ENCODE data around the gene MRNIP.
A peak's percentile ranks its signal among the peaks of the same experiment; 100 is the strongest.

MRNIP gene

GRCh38 chr5:179860301-179860700 lies 1.7 kb upstream of the MRNIP start:
- TF ChIP-seq ESRRG (CRISPR knock-in tag; IDR thresholded peaks at IDR 0.05) = no peak
- no peak for ATAC-seq

DNA sequence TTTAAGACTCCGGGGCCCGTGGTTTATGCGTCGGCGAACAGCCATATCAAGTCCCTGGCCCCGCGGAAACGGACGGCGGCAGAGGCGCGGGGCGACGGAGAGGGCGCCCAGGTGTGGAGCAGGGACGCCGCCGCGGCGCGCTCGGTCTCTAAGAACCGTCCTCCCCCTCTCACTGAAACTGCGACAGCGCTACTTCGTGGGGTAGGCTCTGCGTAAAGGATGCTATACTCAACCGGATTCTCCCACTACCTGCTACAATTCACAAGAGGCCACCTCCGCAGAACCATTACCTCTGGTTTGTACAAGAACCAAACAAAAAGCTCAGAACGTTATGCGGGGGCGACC lies 404 bp downstream of the MRNIP start:
- TF ChIP-seq TOX (CRISPR knock-in tag; IDR thresholded peaks at IDR 0.05; ENCODE audit: borderline replicate concordance) = no peak
- TF ChIP-seq OSR1 (CRISPR knock-in tag; IDR thresholded peaks at IDR 0.05) = no peak
- TF ChIP-seq ZFP30 (CRISPR knock-in tag; IDR thresholded peaks at IDR 0.05) = no peak
- TF ChIP-seq PATZ1 (CRISPR knock-in tag; IDR thresholded peaks at IDR 0.05; ENCODE audit: borderline replicate concordance) = no peak
- TF ChIP-seq BACH2 (CRISPR knock-in tag; IDR thresholded peaks at IDR 0.05; ENCODE audit: borderline replicate concordance) = no peak
- TF ChIP-seq, protein P1, sequence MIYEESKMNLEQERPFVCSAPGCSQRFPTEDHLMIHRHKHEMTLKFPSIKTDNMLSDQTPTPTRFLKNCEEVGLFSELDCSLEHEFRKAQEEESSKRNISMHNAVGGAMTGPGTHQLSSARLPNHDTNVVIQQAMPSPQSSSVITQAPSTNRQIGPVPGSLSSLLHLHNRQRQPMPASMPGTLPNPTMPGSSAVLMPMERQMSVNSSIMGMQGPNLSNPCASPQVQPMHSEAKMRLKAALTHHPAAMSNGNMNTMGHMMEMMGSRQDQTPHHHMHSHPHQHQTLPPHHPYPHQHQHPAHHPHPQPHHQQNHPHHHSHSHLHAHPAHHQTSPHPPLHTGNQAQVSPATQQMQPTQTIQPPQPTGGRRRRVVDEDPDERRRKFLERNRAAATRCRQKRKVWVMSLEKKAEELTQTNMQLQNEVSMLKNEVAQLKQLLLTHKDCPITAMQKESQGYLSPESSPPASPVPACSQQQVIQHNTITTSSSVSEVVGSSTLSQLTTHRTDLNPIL (CRISPR knock-in tag; IDR thresholded peaks at IDR 0.05; ENCODE audit: low read depth) = no peak
- TF ChIP-seq SNAI2 (CRISPR knock-in tag; IDR thresholded peaks at IDR 0.05) = no peak
- no peak for TF ChIP-seq PPARA (CRISPR knock-in tag; IDR thresholded peaks at IDR 0.05; ENCODE audit: borderline replicate concordance)
- TF ChIP-seq ZNF70 (CRISPR knock-in tag; IDR thresholded peaks at IDR 0.05) = no peak
- no peak for TF ChIP-seq CSDC2 (CRISPR knock-in tag; IDR thresholded peaks at IDR 0.05)
- TF ChIP-seq, protein P2, sequence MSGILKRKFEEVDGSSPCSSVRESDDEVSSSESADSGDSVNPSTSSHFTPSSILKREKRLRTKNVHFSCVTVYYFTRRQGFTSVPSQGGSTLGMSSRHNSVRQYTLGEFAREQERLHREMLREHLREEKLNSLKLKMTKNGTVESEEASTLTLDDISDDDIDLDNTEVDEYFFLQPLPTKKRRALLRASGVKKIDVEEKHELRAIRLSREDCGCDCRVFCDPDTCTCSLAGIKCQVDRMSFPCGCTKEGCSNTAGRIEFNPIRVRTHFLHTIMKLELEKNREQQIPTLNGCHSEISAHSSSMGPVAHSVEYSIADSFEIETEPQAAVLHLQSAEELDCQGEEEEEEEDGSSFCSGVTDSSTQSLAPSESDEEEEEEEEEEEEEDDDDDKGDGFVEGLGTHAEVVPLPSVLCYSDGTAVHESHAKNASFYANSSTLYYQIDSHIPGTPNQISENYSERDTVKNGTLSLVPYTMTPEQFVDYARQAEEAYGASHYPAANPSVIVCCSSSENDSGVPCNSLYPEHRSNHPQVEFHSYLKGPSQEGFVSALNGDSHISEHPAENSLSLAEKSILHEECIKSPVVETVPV (CRISPR knock-in tag; IDR thresholded peaks at IDR 0.05) = no peak
- no peak for TF ChIP-seq TCF4 (CRISPR knock-in tag; IDR thresholded peaks at IDR 0.05; ENCODE audit: borderline replicate concordance)
- TF ChIP-seq ZC3H10 (CRISPR knock-in tag; IDR thresholded peaks at IDR 0.05) = no peak
- TF ChIP-seq ISL1 (CRISPR knock-in tag; IDR thresholded peaks at IDR 0.05) = no peak
- no peak for TF ChIP-seq GLIS3 (CRISPR knock-in tag; IDR thresholded peaks at IDR 0.05)
- TF ChIP-seq ZNF565 (CRISPR knock-in tag; conservative IDR thresholded peaks at IDR 0.05; ENCODE audit: low read depth) = no peak
- TF ChIP-seq POU6F1 (CRISPR knock-in tag; IDR thresholded peaks at IDR 0.05; ENCODE audit: borderline replicate concordance, low read depth) = no peak
- TF ChIP-seq ZFP3 (CRISPR knock-in tag; IDR thresholded peaks at IDR 0.05) = no peak
- no peak for TF ChIP-seq ARNTL (CRISPR knock-in tag; IDR thresholded peaks at IDR 0.05; ENCODE audit: borderline replicate concordance, low read depth)
- TF ChIP-seq, protein P3, sequence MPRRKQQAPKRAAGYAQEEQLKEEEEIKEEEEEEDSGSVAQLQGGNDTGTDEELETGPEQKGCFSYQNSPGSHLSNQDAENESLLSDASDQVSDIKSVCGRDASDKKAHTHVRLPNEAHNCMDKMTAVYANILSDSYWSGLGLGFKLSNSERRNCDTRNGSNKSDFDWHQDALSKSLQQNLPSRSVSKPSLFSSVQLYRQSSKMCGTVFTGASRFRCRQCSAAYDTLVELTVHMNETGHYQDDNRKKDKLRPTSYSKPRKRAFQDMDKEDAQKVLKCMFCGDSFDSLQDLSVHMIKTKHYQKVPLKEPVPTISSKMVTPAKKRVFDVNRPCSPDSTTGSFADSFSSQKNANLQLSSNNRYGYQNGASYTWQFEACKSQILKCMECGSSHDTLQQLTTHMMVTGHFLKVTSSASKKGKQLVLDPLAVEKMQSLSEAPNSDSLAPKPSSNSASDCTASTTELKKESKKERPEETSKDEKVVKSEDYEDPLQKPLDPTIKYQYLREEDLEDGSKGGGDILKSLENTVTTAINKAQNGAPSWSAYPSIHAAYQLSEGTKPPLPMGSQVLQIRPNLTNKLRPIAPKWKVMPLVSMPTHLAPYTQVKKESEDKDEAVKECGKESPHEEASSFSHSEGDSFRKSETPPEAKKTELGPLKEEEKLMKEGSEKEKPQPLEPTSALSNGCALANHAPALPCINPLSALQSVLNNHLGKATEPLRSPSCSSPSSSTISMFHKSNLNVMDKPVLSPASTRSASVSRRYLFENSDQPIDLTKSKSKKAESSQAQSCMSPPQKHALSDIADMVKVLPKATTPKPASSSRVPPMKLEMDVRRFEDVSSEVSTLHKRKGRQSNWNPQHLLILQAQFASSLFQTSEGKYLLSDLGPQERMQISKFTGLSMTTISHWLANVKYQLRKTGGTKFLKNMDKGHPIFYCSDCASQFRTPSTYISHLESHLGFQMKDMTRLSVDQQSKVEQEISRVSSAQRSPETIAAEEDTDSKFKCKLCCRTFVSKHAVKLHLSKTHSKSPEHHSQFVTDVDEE (CRISPR knock-in tag; IDR thresholded peaks at IDR 0.05) = no peak
- peak; percentile 63 for ATAC-seq

DNA sequence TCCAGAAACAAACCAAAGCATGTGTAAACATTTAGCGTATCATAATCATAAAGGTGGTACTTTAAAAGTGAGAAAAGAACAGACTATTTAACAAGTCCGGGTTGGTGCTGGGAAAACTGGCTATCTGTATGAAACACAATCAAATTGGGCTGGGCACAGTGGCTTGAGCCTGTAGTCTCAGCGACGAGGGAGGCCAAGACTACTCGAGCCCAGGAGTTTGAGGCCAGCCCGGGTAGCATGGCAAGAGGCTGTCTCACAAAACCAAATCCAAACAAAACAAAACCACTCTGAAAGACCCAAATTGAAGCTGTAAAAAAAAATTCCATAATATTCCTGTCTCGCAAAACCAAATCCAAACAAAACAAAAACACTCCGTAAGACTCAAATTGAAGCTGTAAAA lies 4.3 kb downstream of the MRNIP start:
- TF ChIP-seq TOX (CRISPR knock-in tag; IDR thresholded peaks at IDR 0.05; ENCODE audit: borderline replicate concordance) (no peak), ZFP30 (CRISPR knock-in tag; IDR thresholded peaks at IDR 0.05) (no peak), RARB (CRISPR knock-in tag; IDR thresholded peaks at IDR 0.05) (no peak), CSDC2 (CRISPR knock-in tag; IDR thresholded peaks at IDR 0.05) (no peak), POU6F1 (CRISPR knock-in tag; IDR thresholded peaks at IDR 0.05; ENCODE audit: borderline replicate concordance, low read depth) (no peak), ZNF8 (CRISPR knock-in tag; IDR thresholded peaks at IDR 0.05) (no peak), ZNF70 (CRISPR knock-in tag; IDR thresholded peaks at IDR 0.05) (no peak), PPARA (CRISPR knock-in tag; IDR thresholded peaks at IDR 0.05; ENCODE audit: borderline replicate concordance) (no peak)
- TF ChIP-seq, protein P2 (CRISPR knock-in tag; IDR thresholded peaks at IDR 0.05) = no peak
- no peak for ATAC-seq
